ENCODE measurements around the gene RAB3C.

DNA sequence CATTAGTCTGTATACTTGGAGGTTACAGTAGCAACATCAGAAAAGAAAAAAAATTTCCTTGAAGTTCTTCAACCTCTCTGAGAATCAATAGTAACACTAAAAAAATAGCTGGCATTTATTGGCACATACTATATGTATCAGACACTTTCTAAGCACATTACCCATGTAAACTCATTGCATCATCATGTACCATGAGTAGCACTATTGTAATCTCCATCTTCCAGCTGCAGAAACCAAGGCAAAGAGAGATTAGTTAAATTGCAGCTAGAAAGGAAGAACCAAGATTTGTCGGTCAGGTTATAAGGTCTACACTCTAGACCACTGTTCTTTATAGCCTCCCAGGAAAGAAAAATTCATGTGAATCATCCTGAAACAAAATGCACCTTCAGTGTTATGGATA lies 31.4 kb upstream of the RAB3C start:
- TF ChIP-seq, protein P1, sequence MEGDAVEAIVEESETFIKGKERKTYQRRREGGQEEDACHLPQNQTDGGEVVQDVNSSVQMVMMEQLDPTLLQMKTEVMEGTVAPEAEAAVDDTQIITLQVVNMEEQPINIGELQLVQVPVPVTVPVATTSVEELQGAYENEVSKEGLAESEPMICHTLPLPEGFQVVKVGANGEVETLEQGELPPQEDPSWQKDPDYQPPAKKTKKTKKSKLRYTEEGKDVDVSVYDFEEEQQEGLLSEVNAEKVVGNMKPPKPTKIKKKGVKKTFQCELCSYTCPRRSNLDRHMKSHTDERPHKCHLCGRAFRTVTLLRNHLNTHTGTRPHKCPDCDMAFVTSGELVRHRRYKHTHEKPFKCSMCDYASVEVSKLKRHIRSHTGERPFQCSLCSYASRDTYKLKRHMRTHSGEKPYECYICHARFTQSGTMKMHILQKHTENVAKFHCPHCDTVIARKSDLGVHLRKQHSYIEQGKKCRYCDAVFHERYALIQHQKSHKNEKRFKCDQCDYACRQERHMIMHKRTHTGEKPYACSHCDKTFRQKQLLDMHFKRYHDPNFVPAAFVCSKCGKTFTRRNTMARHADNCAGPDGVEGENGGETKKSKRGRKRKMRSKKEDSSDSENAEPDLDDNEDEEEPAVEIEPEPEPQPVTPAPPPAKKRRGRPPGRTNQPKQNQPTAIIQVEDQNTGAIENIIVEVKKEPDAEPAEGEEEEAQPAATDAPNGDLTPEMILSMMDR (IDR thresholded peaks at IDR 0.05; ENCODE audit: insufficient read depth, low read depth, low read length), result no peak
- TF ChIP-seq EZH2 (IDR thresholded peaks at IDR 0.05; ENCODE audit: insufficient read depth, low read length), result no peak
